H7 (cell line): ENCODE measurements around the gene HPSE. TPM values are rescaled to one million over a fixed set of nuclear protein-coding genes. Genes with fewer than 3 reads are reported as not detected.
"Not testable (repeated sequence)": the region's sequence is repeated elsewhere in the genome, so short reads cannot be mapped to it uniquely, and the experiment has no call there.

Experiments used
- DNase-seq: peaks from one replicate; pipeline ENCODE4 v3.0.0; 2012
- H3K27me3 ChIP-seq: 2 replicates; pipeline ENCODE4 v1.6.0; 2011; ENCODE audit warnings: mild to moderate bottlenecking, low read length; ENCODE audit not compliant: control insufficient read depth, insufficient read depth
- H3K36me3 ChIP-seq: replicated peaks from 2 replicates; pipeline ENCODE4 v1.5.1; 2011; ENCODE audit warnings: low read length; ENCODE audit not compliant: control insufficient read depth, insufficient read depth
- H3K4me3 ChIP-seq: 2 replicates; pipeline ENCODE4 v1.5.1; 2011; ENCODE audit warnings: low read depth, mild to moderate bottlenecking, control low read depth, low read length, moderate library complexity; ENCODE audit not compliant: insufficient read depth
- total RNA-seq: library from RNA; depleted of rRNA; stranded (reverse); fragments of >200 nt; shearing (Covaris generic); gene quantifications from 2 replicates; pipeline ENCODE4 v1.2.3, GENCODE V29; 2014

Gene HPSE
- total RNA-seq, 1 experiment from 2014 or later, result 0.62 TPM

DNA sequence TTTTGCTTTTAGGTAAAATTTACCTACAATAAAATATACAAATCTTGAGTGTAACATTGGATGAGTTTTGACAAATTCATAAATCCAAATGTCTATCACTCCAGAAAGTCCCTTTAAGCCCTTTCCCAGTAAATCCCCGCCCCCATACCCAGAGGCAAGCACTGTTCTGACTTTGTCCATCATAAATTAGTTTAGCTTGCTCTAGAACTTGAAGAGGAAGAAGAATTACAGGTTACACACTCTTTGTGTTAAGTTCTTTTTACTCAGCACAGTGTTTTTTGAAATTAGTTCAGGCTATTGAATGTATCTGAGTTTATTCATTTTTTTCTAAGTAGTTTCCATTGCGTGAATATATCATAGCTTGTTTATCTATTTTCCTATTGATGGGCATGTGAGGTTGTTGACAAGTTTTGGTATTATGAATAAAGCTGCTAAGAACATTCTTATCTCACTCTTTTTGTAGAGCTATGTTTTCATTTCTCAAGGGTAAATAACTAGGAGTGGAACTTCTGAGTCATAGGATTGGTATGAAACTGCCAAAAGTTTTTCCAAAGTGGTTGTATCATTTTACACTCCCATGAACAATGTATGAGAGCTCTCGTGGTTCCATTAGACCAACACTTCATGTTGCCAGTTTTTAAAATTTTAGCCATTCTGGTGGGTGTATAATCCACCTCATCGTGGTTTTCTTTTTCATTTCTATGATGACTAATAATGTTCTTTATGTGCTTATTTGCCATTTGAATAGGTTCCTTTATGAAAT lies 22.4 kb upstream of the HPSE start:
- no peak for DNase-seq
- H3K4me3 ChIP-seq, result no peak overlapping the region
- no peaks in the 10 kb centered on the region for H3K36me3 ChIP-seq

GRCh38 chr4:83353516-83353915 lies 18.9 kb upstream of the HPSE start:
- H3K36me3 ChIP-seq, result no peaks in the 10 kb centered on the region
- H3K4me3 ChIP-seq, result no peak overlapping the region
- DNase-seq, result no peak
- no peaks in the 10 kb centered on the region for H3K27me3 ChIP-seq

More for the DNA sequence above, 22.4 kb upstream of the HPSE start:
- no peaks in the 10 kb centered on the region for H3K27me3 ChIP-seq

DNA sequence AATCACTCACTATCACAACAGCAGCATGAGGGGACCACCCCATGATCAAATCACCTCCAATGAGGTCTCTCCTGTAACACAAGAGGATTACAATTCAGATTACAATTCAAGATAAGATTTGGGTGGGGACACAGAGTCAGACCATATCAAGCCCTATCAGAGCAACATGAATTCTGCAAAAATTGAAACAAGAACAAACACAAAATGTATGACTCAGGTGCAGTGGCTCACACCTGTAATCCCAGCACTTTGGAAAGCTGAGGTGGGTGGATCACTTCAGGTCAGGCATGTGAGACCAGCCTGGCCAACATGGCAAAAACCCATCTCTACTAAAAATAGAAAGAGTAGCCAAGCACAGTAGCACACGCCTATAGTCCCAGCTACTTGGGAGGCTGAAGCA lies 13.4 kb upstream of the HPSE start:
- Histone ChIP-seq H3K4me3 (no peak overlapping the region), H3K36me3 (no peaks in the 10 kb centered on the region), H3K27me3 (no peaks in the 10 kb centered on the region)
- DNase-seq, result no peak

DNA sequence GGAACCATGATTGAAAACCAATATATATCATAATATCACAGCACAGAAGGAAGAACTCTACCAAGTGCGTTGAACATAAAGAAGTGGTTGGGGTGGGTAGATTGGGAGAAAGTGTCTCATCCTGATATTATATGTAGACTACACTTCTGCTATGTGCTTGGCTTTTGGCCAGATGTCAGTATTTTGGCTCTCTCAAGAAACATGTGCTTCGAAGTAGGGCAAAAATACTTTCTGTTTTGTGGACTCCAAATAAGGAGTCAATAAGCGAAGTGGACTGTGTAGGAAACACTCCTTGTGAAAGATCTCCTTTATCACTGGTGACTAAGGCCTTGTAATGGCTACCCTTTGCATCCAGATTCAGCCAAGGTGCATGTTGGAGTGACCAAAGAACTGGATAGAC lies 7.8 kb upstream of the HPSE start:
- Histone ChIP-seq H3K27me3 (no peaks in the 10 kb centered on the region), H3K4me3 (no peak overlapping the region), H3K36me3 (no peaks in the 10 kb centered on the region)
- DNase-seq, result no peak

GRCh38 chr4:83340692-83341343 lies 6.2 kb upstream of the HPSE start:
- Histone ChIP-seq H3K36me3 (no peaks in the 10 kb centered on the region), H3K27me3 (peaks cover 5% of the 10 kb centered on the region), H3K4me3 (no peak overlapping the region)
- no peak for DNase-seq

GRCh38 chr4:83339573-83339972 lies 4.9 kb upstream of the HPSE start:
- H3K4me3 ChIP-seq, result no peak overlapping the region
- peaks cover 16% of the 10 kb centered on the region for H3K27me3 ChIP-seq
- H3K36me3 ChIP-seq, result no peaks in the 10 kb centered on the region
- DNase-seq, result no peak

DNA sequence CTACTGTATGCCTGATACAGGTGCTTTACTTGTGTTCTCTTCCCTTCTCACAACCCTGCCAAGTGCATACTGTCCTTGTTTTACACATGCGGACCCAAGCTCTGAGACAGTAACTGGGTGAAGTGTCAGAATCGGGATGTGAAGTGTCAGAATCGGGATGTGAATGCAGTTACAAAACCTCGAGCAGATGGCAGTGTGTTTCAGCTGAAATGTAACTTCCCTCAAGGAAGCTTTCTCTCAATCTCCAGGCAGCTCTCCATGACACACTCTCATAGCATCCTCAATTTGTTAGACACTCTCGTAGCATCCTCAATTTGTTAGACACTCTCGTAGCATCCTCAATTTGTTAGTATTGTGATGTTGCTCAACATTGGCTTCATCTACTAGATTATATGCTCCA lies 1.1 kb upstream of the HPSE start:
- Histone ChIP-seq H3K4me3 (no peak overlapping the region), H3K27me3 (peaks cover 44% of the 10 kb centered on the region), H3K36me3 (no peaks in the 10 kb centered on the region)
- no peak for DNase-seq

GRCh38 chr4:83331956-83332355 lies 2.7 kb downstream of the HPSE start:
- H3K36me3 ChIP-seq, result no peaks in the 10 kb centered on the region
- peaks cover 44% of the 10 kb centered on the region for H3K27me3 ChIP-seq
- no peak for DNase-seq
- H3K4me3 ChIP-seq, result no peak overlapping the region

- H3K4me3 ChIP-seq, result no peak overlapping the region
- H3K27me3 ChIP-seq, result peaks cover 28% of the 10 kb centered on the region
- H3K36me3 ChIP-seq, result no peaks in the 10 kb centered on the region
- DNase-seq, result no peak
Observed at GRCh38 chr4:83329521-83330110, 5.0 kb downstream of the HPSE start.

GRCh38 chr4:83328521-83329187 lies 6.0 kb downstream of the HPSE start:
- H3K36me3 ChIP-seq, result no peaks in the 10 kb centered on the region
- peak; percentile 64 for DNase-seq
- H3K27me3 ChIP-seq, result peaks cover 19% of the 10 kb centered on the region
- no peak overlapping the region for H3K4me3 ChIP-seq

DNA sequence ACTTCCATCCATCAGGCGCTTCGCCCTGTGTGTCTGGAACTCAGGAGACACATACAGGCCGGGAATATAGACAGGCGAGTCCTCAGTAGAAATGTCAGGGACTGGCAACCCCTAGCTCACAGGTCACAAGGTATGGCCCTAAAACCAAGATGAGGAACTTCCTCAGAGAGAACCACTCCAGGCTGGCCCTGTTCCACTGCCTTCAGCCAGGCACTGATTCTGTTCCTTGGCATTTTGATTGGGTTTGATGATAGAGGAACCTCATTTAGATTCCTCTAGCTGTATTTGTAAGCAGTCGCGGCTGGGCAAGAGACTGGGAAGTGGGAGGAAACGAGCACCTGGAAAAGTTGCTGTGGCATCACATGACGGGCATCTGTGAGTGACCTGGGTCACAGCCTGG lies 8.1 kb downstream of the HPSE start:
- no peaks in the 10 kb centered on the region for H3K36me3 ChIP-seq
- H3K4me3 ChIP-seq, result no peak overlapping the region
- no peaks in the 10 kb centered on the region; the same call in 1 of the 2 replicates for H3K27me3 ChIP-seq
- no peak for DNase-seq

DNA sequence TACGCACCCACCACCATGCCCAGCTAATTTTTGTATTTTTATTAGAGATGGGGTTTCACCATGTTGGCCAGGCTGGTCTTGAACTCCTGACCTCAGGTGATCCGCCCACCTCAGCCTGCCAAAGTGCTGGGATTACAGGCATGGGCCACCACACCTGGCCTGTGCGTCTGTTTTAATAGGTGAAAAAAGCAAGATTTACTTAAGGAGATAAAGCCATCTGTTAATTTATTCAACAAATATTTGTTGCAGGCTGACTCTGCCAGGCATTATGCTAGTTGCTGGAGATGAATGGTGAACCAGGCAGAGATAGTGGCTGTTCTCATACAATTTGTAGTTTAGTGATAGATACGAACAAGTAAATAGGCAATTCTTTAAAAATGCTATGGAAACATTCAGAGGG lies 9.3 kb downstream of the HPSE start:
- H3K36me3 ChIP-seq, H3K27me3 ChIP-seq, H3K4me3 ChIP-seq, DNase-seq: not testable (repeated sequence)

GRCh38 chr4:83323136-83323535 lies 11.5 kb downstream of the HPSE start:
- no peaks in the 10 kb centered on the region for H3K36me3 ChIP-seq
- no peaks in the 10 kb centered on the region; the same call in 1 of the 2 replicates for H3K27me3 ChIP-seq
- no peak for DNase-seq
- no peak overlapping the region for H3K4me3 ChIP-seq

DNA sequence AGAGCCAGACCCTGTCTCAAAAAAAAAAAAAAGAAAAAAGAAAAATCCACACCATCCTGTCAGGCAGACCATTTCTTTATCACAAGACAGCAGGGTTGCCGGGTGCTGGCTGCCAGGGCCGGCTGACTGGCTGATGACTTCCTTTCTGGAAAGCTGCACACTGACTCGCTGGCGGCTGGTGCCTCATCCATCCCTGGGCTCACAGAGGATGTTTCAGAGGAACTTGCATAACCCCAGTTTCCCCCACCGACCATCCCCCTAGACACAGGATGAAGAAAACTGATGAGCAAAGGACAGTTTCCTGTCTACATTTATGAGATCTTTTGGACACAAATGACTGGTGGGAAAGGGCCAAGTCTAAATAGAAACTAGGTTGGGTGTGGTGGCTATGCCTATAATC lies 14.1 kb downstream of the HPSE start:
- Histone ChIP-seq H3K36me3 (no peaks in the 10 kb centered on the region), H3K4me3 (no peak overlapping the region), H3K27me3 (no peaks in the 10 kb centered on the region)
- no peak for DNase-seq

DNA sequence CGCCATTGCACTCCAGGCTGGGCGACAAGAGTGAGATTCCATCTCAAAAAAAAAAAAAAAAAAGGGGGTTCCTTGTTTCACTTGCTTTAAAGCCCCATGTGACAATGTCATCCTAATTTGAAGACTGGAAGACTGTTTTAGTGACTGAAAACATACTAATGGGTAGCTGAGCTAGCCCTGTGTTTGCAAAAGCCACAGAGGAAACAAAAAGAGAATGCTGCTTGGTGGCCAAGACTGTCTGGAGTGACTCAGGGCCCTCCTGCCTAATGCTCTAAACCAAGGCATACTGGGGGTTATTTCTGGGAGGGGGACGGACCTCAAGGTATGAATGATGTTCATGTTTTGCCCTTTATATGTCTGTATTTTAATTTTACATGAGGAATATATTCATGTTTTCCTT lies 16.0 kb downstream of the HPSE start:
- no peaks in the 10 kb centered on the region for H3K27me3 ChIP-seq
- no peak for DNase-seq
- H3K4me3 ChIP-seq, result no peak overlapping the region
- H3K36me3 ChIP-seq, result no peaks in the 10 kb centered on the region
